ENCODE results near the gene BNC2. TPM values are rescaled to one million over a fixed set of nuclear protein-coding genes. Genes with fewer than 3 reads are reported as not detected.
"Not testable (repeated sequence)": the region's sequence is repeated elsewhere in the genome, so short reads cannot be mapped to it uniquely, and the experiment has no call there.

BNC2 gene
- total RNA-seq, 1 experiment from 2014 or later = 11.7 TPM

- H3K4me3 ChIP-seq (ENCODE audit: low read length) = no peak overlapping the region
- BruUV-seq (replicated peaks) = no TSS peak
- no peaks in the 10 kb centered on the region for H3K79me2 ChIP-seq (ENCODE audit: low read length)
- H2AFZ ChIP-seq (ENCODE audit: low read length) = no peak overlapping the region
- no peaks in the 10 kb centered on the region for H4K20me1 ChIP-seq (ENCODE audit: low read length)
- H3K27me3 ChIP-seq (ENCODE audit: low read length) = no peaks in the 10 kb centered on the region
- H3K9ac ChIP-seq (ENCODE audit: low read length) = no peak overlapping the region
- no peaks in the 10 kb centered on the region for H3K36me3 ChIP-seq (ENCODE audit: low read depth, low read length)
- ChIA-PET POLR2A (ENCODE audit: unreplicated experiment) (interaction anchor here (0.6 kb wide), 1 partner anchor 179 kb away, joined by 4 read pairs; no protein-coding TSS in a partner anchor), CTCF (interaction anchor here (0.6 kb wide), 1 partner anchor 14 kb away, joined by 3 read pairs; no protein-coding TSS in a partner anchor)
- DNase-seq = peak; percentile 54
- no peak for TF ChIP-seq EZH2phosphoT487 (IDR thresholded peaks at IDR 0.05; ENCODE audit: borderline replicate concordance, low read length)
- no peak for TF ChIP-seq CTCF (conservative IDR thresholded peaks at IDR 0.05; ENCODE audit: low read depth, low read length)
- TF ChIP-seq EZH2 (IDR thresholded peaks at IDR 0.05; ENCODE audit: low read length, unreplicated experiment) = no peak
- peaks cover 25% of the 10 kb centered on the region for H3K4me1 ChIP-seq (ENCODE audit: insufficient read depth, low read length)
- intact Hi-C loops (cut with micrococcal nuclease) = no loop called here
- H3K27ac ChIP-seq (ENCODE audit: low read length) = peak overlapping the region; percentile 62
- H3K9me2 ChIP-seq (replicated peaks; ENCODE audit: low read length) = no peaks in the 10 kb centered on the region
- H3K4me2 ChIP-seq (ENCODE audit: low read length) = peak overlapping the region; percentile 20; the same call in 1 of the 2 replicates
- no peaks in the 10 kb centered on the region for H3F3A ChIP-seq (ENCODE audit: low read length, unreplicated experiment)
- no peaks in the 10 kb centered on the region for H3K9me3 ChIP-seq (ENCODE audit: low read length)
- ATAC-seq = peak; percentile 60
Observed at GRCh38 chr9:16884952-16885513, 14.6 kb upstream of the BNC2 start.

- ATAC-seq (no peak), DNase-seq (no peak)
- Histone ChIP-seq H3K27ac (ENCODE audit: low read length) (peak overlapping the region; percentile 62), H3K4me3 (ENCODE audit: low read length) (no peak overlapping the region), H3K79me2 (ENCODE audit: low read length) (no peaks in the 10 kb centered on the region), H3F3A (ENCODE audit: low read length, unreplicated experiment) (no peaks in the 10 kb centered on the region), H3K9me3 (ENCODE audit: low read length) (no peaks in the 10 kb centered on the region), H3K27me3 (ENCODE audit: low read length) (no peaks in the 10 kb centered on the region), H3K4me2 (ENCODE audit: low read length) (peak overlapping the region; percentile 4; the same call in 1 of the 2 replicates), H3K9ac (ENCODE audit: low read length) (no peak overlapping the region), H3K9me2 (replicated peaks; ENCODE audit: low read length) (no peaks in the 10 kb centered on the region), H2AFZ (ENCODE audit: low read length) (no peak overlapping the region), H4K20me1 (ENCODE audit: low read length) (no peaks in the 10 kb centered on the region), H3K4me1 (ENCODE audit: insufficient read depth, low read length) (peaks cover 31% of the 10 kb centered on the region), H3K36me3 (ENCODE audit: low read depth, low read length) (no peaks in the 10 kb centered on the region)
- TF ChIP-seq EZH2phosphoT487 (IDR thresholded peaks at IDR 0.05; ENCODE audit: borderline replicate concordance, low read length) (no peak), EZH2 (IDR thresholded peaks at IDR 0.05; ENCODE audit: low read length, unreplicated experiment) (no peak), CTCF (conservative IDR thresholded peaks at IDR 0.05; ENCODE audit: low read depth, low read length) (no peak)
- intact Hi-C loops (cut with micrococcal nuclease) = no loop called here
- BruUV-seq (replicated peaks) = no TSS peak
- ChIA-PET POLR2A (ENCODE audit: unreplicated experiment) (interaction anchor here (0.6 kb wide), 2 partner anchors 174 to 179 kb away, joined by 4 read pairs; no protein-coding TSS in a partner anchor), CTCF (interaction anchor here (0.6 kb wide), 1 partner anchor 13 kb away, joined by 3 read pairs; no protein-coding TSS in a partner anchor)
Observed at GRCh38 chr9:16884373-16884772, 13.9 kb upstream of the BNC2 start.

- Histone ChIP-seq H3F3A (ENCODE audit: low read length, unreplicated experiment) (no peaks in the 10 kb centered on the region), H3K4me3 (ENCODE audit: low read length) (no peak overlapping the region), H3K9me3 (ENCODE audit: low read length) (no peaks in the 10 kb centered on the region), H2AFZ (ENCODE audit: low read length) (peak overlapping the region; percentile 32; the same call in 1 of the 2 replicates), H4K20me1 (ENCODE audit: low read length) (no peaks in the 10 kb centered on the region), H3K9me2 (replicated peaks; ENCODE audit: low read length) (no peaks in the 10 kb centered on the region), H3K79me2 (ENCODE audit: low read length) (no peaks in the 10 kb centered on the region), H3K27me3 (ENCODE audit: low read length) (no peaks in the 10 kb centered on the region), H3K36me3 (ENCODE audit: low read depth, low read length) (no peaks in the 10 kb centered on the region), H3K27ac (ENCODE audit: low read length) (peak overlapping the region; percentile 62), H3K4me1 (ENCODE audit: insufficient read depth, low read length) (peaks cover 37% of the 10 kb centered on the region), H3K4me2 (ENCODE audit: low read length) (peak overlapping the region; percentile 20; the same call in 1 of the 2 replicates), H3K9ac (ENCODE audit: low read length) (no peak overlapping the region)
- BruUV-seq (replicated peaks) = no TSS peak
- no peak for TF ChIP-seq CTCF (conservative IDR thresholded peaks at IDR 0.05; ENCODE audit: low read depth, low read length)
- TF ChIP-seq EZH2 (IDR thresholded peaks at IDR 0.05; ENCODE audit: low read length, unreplicated experiment) = no peak
- TF ChIP-seq EZH2phosphoT487 (IDR thresholded peaks at IDR 0.05; ENCODE audit: borderline replicate concordance, low read length) = no peak
- intact Hi-C loops (cut with micrococcal nuclease) = no loop called here
- POLR2A ChIA-PET (ENCODE audit: unreplicated experiment) = interaction anchor here (0.6 kb wide), 1 partner anchor 175 kb away, joined by 4 read pairs; no protein-coding TSS in a partner anchor
- peak; percentile 37; the same call in 1 of the 2 replicates for ATAC-seq
- peak; percentile 59 for DNase-seq
- CTCF ChIA-PET = no interaction called here
Observed at GRCh38 chr9:16883586-16883985, 13.1 kb upstream of the BNC2 start.

GRCh38 chr9:16882440-16882839, 12.0 kb upstream of the BNC2 start:
- H3K9me3 ChIP-seq (ENCODE audit: low read length); H3K36me3 ChIP-seq (ENCODE audit: low read depth, low read length); CTCF ChIA-PET; H3K4me3 ChIP-seq (ENCODE audit: low read length); H3K4me2 ChIP-seq (ENCODE audit: low read length); H3K9me2 ChIP-seq (replicated peaks; ENCODE audit: low read length); H2AFZ ChIP-seq (ENCODE audit: low read length); H4K20me1 ChIP-seq (ENCODE audit: low read length); intact Hi-C loops (cut with micrococcal nuclease); DNase-seq; H3K27ac ChIP-seq (ENCODE audit: low read length); POLR2A ChIA-PET (ENCODE audit: unreplicated experiment); ATAC-seq; BruUV-seq (replicated peaks); H3K27me3 ChIP-seq (ENCODE audit: low read length); H3K79me2 ChIP-seq (ENCODE audit: low read length); H3F3A ChIP-seq (ENCODE audit: low read length, unreplicated experiment); H3K9ac ChIP-seq (ENCODE audit: low read length): not testable (repeated sequence)
- peaks cover 37% of the 10 kb centered on the region for H3K4me1 ChIP-seq (ENCODE audit: insufficient read depth, low read length)
